Natural killer cell (primary cell): Measurements from ENCODE around the gene ZNF605. TPM values are rescaled to one million over a fixed set of nuclear protein-coding genes. Genes with fewer than 3 reads are reported as not detected.
"Not testable (repeated sequence)": the region's sequence is repeated elsewhere in the genome, so short reads cannot be mapped to it uniquely, and the experiment has no call there.

Experiments
- ATAC-seq, 3 donors: fragments of 150-1000 bp in 2 of 3; fragments of 200-7000 bp in 1 of 3; cut with Tn5 transposase; 1 replicate in 1 of 3; 2 replicates in 2 of 3; pipeline ENCODE4 v1.10.0; 2021; ENCODE audit warnings: mild to moderate bottlenecking in 2 of 3, moderate library complexity in 2 of 3
- DNase-seq, 2 donors: peaks; one replicate each; pipeline versions ENCODE4 v3.0.0 to v3.0.0-alpha.2; 2013 to 2021; ENCODE audit warnings: mixed read lengths in 1 of 2
- H3K27ac ChIP-seq: one replicate; pipeline ENCODE4 v1.5.1; 2013; ENCODE audit warnings: mild to moderate bottlenecking, low read length
- H3K27me3 ChIP-seq: one replicate; pipeline ENCODE4 v1.6.1; 2013; ENCODE audit warnings: low read length; ENCODE audit not compliant: control insufficient read depth, insufficient read depth
- H3K36me3 ChIP-seq: one replicate; pipeline ENCODE4 v1.6.1; 2013; ENCODE audit warnings: low read length; ENCODE audit not compliant: control insufficient read depth, insufficient read depth
- H3K4me1 ChIP-seq: one replicate; pipeline ENCODE4 v1.6.1; 2013; ENCODE audit warnings: low read length; ENCODE audit not compliant: control insufficient read depth, insufficient read depth
- H3K4me3 ChIP-seq: one replicate; pipeline ENCODE4 v1.5.1; 2013; ENCODE audit warnings: low read length
- H3K9me3 ChIP-seq: one replicate; pipeline ENCODE4 v1.6.1; 2013; ENCODE audit warnings: low read length; ENCODE audit not compliant: control insufficient read depth, insufficient read depth
- H3K27ac Mint-ChIP-seq, 2 donors: one replicate each; pipeline ENCODE4 v1.8.0; 2022; ENCODE audit warnings: mild to moderate bottlenecking in 2 of 2, mixed read lengths in 2 of 2, moderate library complexity in 1 of 2
- H3K27me3 Mint-ChIP-seq, 2 donors: one replicate each; pipeline ENCODE4 v1.8.0; 2022; ENCODE audit warnings: low read depth in 2 of 2, mixed read lengths in 2 of 2
- H3K36me3 Mint-ChIP-seq: one replicate; pipeline ENCODE4 v1.8.0; 2022; ENCODE audit warnings: mixed read lengths
- H3K4me1 Mint-ChIP-seq, 2 donors: one replicate each; pipeline ENCODE4 v1.8.0; 2022; ENCODE audit warnings: mixed read lengths in 2 of 2
- H3K4me3 Mint-ChIP-seq: one replicate; pipeline ENCODE4 v1.8.0; 2022; ENCODE audit warnings: mild to moderate bottlenecking, moderate library complexity, mixed read lengths
- H3K9me3 Mint-ChIP-seq, 2 donors: one replicate each; pipeline ENCODE4 v1.8.0; 2022; ENCODE audit warnings: mixed read lengths in 2 of 2
- CTCF ChIP-seq: fragments of 200-600 bp; IDR thresholded peaks from one replicate; pipeline ENCODE4 v1.8.0; 2022; ENCODE audit warnings: antibody characterized with exemption
- WGBS: methylation state at CpG from one replicate; pipeline ENCODE4 v1.1.7; 2013; ENCODE audit warnings: missing lambda C conversion rate; ENCODE audit not compliant: insufficient coverage; 5-methylcytosine and 5-hydroxymethylcytosine counted together
- intact Hi-C: fragments of 100-400 bp; cut with micrococcal nuclease; formaldehyde crosslinking; loops from one replicate; pipeline ENCODE4 v1.14.2; 2022
- total RNA-seq, 4 donors: library from RNA; stranded (reverse); fragments of 120-200 nt in 1 of 4; gene quantifications; one replicate each; pipeline versions ENCODE4 v1.2.3 to v1.2.4, GENCODE V29; 2013 to 2022

The ZNF605 gene
- total RNA-seq, 3 donors from 2014 or later (not counting 1 experiment from before 2014, with no cell fraction given) = 6.0 to 15.8 (median 7.6) TPM

GRCh38 chr12:132881818-132882217 is 74.3 kb downstream of the ZNF605 start:
- DNase-seq (no peak), ATAC-seq (no peak)
- Mint-ChIP-seq H3K9me3 (no peaks in the 10 kb centered on the region), H3K27me3 (no peaks in the 10 kb centered on the region), H3K4me3 (no peak overlapping the region), H3K4me1 (peaks cover 17 to 28% of the 10 kb centered on the region in 2 donors), H3K27ac (peak overlapping the region; percentile 4 to 26), H3K36me3 (no peaks in the 10 kb centered on the region)
- TF ChIP-seq CTCF = no peak
- H3K4me1 ChIP-seq = peaks cover 6% of the 10 kb centered on the region
- H3K27ac ChIP-seq = no peak overlapping the region
- intact Hi-C loops = no loop called here
- no peak overlapping the region for H3K4me3 ChIP-seq
- 95% methylated on average over 7 of the region's 7 CpGs for WGBS
- no peaks in the 10 kb centered on the region for H3K27me3 ChIP-seq
- H3K36me3 ChIP-seq = peaks cover 8% of the 10 kb centered on the region
- no peaks in the 10 kb centered on the region for H3K9me3 ChIP-seq

- not testable (repeated sequence) for H3K27ac ChIP-seq
Observed at GRCh38 chr12:132874620-132875019, 81.5 kb downstream of the ZNF605 start.

GRCh38 chr12:132874175-132874574 is 81.9 kb downstream of the ZNF605 start:
- peak overlapping the region in 1 of 2 donors; percentile 61 for H3K27ac Mint-ChIP-seq
- peaks cover 0 to 5% of the 10 kb centered on the region in 2 donors for H3K4me1 Mint-ChIP-seq
- intact Hi-C loops = no loop called here
- DNase-seq (no peak), ATAC-seq (no peak)
- Histone ChIP-seq H3K27me3 (no peaks in the 10 kb centered on the region), H3K27ac (no peak overlapping the region), H3K36me3 (peaks cover 65% of the 10 kb centered on the region), H3K4me1 (peaks cover 12% of the 10 kb centered on the region), H3K9me3 (no peaks in the 10 kb centered on the region), H3K4me3 (no peak overlapping the region)
- no peaks in the 10 kb centered on the region for H3K9me3 Mint-ChIP-seq
- H3K36me3 Mint-ChIP-seq = peaks cover 6% of the 10 kb centered on the region
- H3K4me3 Mint-ChIP-seq = no peak overlapping the region
- no peaks in the 10 kb centered on the region for H3K27me3 Mint-ChIP-seq
- 98% methylated on average over 11 of the region's 11 CpGs for WGBS
- TF ChIP-seq CTCF = no peak

More at GRCh38 chr12:132874620-132875019, 81.5 kb downstream of the ZNF605 start:
- H3K4me3 ChIP-seq, ATAC-seq, H3K27me3 ChIP-seq, H3K27ac Mint-ChIP-seq, H3K36me3 Mint-ChIP-seq, intact Hi-C loops, H3K27me3 Mint-ChIP-seq, DNase-seq, H3K9me3 Mint-ChIP-seq, H3K4me3 Mint-ChIP-seq, H3K4me1 Mint-ChIP-seq, H3K9me3 ChIP-seq: not testable (repeated sequence)
- H3K4me1 ChIP-seq = peaks cover 12% of the 10 kb centered on the region
- WGBS = 97% methylated on average over 21 of the region's 21 CpGs
- peaks cover 61% of the 10 kb centered on the region for H3K36me3 ChIP-seq

- H3K27me3 ChIP-seq = no peaks in the 10 kb centered on the region
- ATAC-seq (no peak), DNase-seq (no peak)
- no peak overlapping the region for H3K27ac ChIP-seq
- H3K36me3 ChIP-seq = peaks cover 66% of the 10 kb centered on the region
- WGBS = 93% methylated on average over 10 of the region's 10 CpGs
- no peak for TF ChIP-seq CTCF
- H3K27ac Mint-ChIP-seq = peak overlapping the region in 1 of 2 donors; percentile 61
- no peak overlapping the region for H3K4me3 ChIP-seq
- no peaks in the 10 kb centered on the region for H3K27me3 Mint-ChIP-seq
- no peak overlapping the region for H3K4me3 Mint-ChIP-seq
- H3K4me1 Mint-ChIP-seq = peaks cover 0 to 5% of the 10 kb centered on the region in 2 donors
- H3K36me3 Mint-ChIP-seq = peaks cover 6% of the 10 kb centered on the region
- peaks cover 12% of the 10 kb centered on the region for H3K4me1 ChIP-seq
- no peaks in the 10 kb centered on the region for H3K9me3 Mint-ChIP-seq
- intact Hi-C loops = no loop called here
- H3K9me3 ChIP-seq = no peaks in the 10 kb centered on the region
Observed at GRCh38 chr12:132873724-132874123, 82.4 kb downstream of the ZNF605 start.
